ENCODE measurements around the gene MDM2.

The MDM2 gene

GRCh38 chr12:68873316-68873715, 65.3 kb downstream of the MDM2 start:
- no peak for ATAC-seq
- TF ChIP-seq PPARA (CRISPR knock-in tag; IDR thresholded peaks at IDR 0.05; ENCODE audit: borderline replicate concordance) (no peak), ESRRG (CRISPR knock-in tag; IDR thresholded peaks at IDR 0.05) (no peak), ZC3H10 (CRISPR knock-in tag; IDR thresholded peaks at IDR 0.05) (no peak), GLIS3 (CRISPR knock-in tag; IDR thresholded peaks at IDR 0.05) (no peak)

DNA sequence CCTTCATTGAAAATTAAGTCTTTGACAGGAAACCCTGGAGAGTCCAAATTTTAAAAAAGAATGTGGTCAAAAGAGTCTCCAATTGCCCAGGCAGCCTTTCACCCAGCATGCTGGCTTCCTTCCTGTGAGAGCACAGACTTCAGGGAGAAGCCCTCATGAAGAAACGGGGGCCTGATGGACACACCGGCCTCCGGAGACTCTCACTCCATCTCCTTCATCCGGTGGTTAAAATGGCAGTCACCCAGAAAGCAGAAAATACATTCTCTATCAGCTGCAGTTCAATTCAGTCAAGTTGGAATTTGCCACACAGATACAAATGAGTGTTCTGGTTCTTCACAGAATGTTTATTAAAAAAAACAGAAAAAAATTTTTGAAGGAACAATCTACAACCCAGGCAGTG, 68.5 kb downstream of the MDM2 start:
- ATAC-seq: no peak; the same call in 1 of the 3 replicates
- no peak for TF ChIP-seq SNAI2 (CRISPR knock-in tag; IDR thresholded peaks at IDR 0.05)
- no peak for TF ChIP-seq ZNF70 (CRISPR knock-in tag; IDR thresholded peaks at IDR 0.05)
- TF ChIP-seq, protein P1, sequence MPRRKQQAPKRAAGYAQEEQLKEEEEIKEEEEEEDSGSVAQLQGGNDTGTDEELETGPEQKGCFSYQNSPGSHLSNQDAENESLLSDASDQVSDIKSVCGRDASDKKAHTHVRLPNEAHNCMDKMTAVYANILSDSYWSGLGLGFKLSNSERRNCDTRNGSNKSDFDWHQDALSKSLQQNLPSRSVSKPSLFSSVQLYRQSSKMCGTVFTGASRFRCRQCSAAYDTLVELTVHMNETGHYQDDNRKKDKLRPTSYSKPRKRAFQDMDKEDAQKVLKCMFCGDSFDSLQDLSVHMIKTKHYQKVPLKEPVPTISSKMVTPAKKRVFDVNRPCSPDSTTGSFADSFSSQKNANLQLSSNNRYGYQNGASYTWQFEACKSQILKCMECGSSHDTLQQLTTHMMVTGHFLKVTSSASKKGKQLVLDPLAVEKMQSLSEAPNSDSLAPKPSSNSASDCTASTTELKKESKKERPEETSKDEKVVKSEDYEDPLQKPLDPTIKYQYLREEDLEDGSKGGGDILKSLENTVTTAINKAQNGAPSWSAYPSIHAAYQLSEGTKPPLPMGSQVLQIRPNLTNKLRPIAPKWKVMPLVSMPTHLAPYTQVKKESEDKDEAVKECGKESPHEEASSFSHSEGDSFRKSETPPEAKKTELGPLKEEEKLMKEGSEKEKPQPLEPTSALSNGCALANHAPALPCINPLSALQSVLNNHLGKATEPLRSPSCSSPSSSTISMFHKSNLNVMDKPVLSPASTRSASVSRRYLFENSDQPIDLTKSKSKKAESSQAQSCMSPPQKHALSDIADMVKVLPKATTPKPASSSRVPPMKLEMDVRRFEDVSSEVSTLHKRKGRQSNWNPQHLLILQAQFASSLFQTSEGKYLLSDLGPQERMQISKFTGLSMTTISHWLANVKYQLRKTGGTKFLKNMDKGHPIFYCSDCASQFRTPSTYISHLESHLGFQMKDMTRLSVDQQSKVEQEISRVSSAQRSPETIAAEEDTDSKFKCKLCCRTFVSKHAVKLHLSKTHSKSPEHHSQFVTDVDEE (CRISPR knock-in tag; IDR thresholded peaks at IDR 0.05): no peak
- no peak for TF ChIP-seq GLIS3 (CRISPR knock-in tag; IDR thresholded peaks at IDR 0.05)
- TF ChIP-seq PATZ1 (CRISPR knock-in tag; IDR thresholded peaks at IDR 0.05; ENCODE audit: borderline replicate concordance): no peak
- TF ChIP-seq ZC3H10 (CRISPR knock-in tag; IDR thresholded peaks at IDR 0.05): no peak
- TF ChIP-seq ZNF8 (CRISPR knock-in tag; IDR thresholded peaks at IDR 0.05): no peak
- no peak for TF ChIP-seq TOX (CRISPR knock-in tag; IDR thresholded peaks at IDR 0.05; ENCODE audit: borderline replicate concordance)
- TF ChIP-seq CSDC2 (CRISPR knock-in tag; IDR thresholded peaks at IDR 0.05): no peak
- TF ChIP-seq BACH2 (CRISPR knock-in tag; IDR thresholded peaks at IDR 0.05; ENCODE audit: borderline replicate concordance): no peak
- TF ChIP-seq, protein P2, sequence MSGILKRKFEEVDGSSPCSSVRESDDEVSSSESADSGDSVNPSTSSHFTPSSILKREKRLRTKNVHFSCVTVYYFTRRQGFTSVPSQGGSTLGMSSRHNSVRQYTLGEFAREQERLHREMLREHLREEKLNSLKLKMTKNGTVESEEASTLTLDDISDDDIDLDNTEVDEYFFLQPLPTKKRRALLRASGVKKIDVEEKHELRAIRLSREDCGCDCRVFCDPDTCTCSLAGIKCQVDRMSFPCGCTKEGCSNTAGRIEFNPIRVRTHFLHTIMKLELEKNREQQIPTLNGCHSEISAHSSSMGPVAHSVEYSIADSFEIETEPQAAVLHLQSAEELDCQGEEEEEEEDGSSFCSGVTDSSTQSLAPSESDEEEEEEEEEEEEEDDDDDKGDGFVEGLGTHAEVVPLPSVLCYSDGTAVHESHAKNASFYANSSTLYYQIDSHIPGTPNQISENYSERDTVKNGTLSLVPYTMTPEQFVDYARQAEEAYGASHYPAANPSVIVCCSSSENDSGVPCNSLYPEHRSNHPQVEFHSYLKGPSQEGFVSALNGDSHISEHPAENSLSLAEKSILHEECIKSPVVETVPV (CRISPR knock-in tag; IDR thresholded peaks at IDR 0.05): no peak

DNA sequence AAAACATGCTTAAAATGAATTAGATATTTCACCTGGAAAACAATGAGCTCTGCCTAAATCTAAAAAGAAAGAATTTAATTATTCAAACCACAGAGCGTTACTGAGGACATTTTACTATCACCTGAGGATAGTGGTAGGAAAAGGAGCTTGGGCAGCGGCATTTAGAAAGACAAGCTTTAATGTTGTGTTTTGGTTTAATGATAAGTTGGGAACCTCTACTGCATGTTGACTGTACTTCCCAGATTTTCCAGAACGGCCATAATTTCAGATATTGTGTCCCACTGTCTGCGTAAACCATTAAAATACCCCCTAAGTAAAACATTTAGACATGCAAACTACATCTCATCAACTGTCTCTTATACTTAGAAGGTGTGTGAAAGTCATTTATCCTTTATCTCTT, 69.6 kb downstream of the MDM2 start:
- TF ChIP-seq ARNTL (CRISPR knock-in tag; IDR thresholded peaks at IDR 0.05; ENCODE audit: borderline replicate concordance, low read depth): no peak
- no peak for TF ChIP-seq ZNF8 (CRISPR knock-in tag; IDR thresholded peaks at IDR 0.05)
- TF ChIP-seq ZNF70 (CRISPR knock-in tag; IDR thresholded peaks at IDR 0.05): no peak
- no peak for TF ChIP-seq ESRRG (CRISPR knock-in tag; IDR thresholded peaks at IDR 0.05)
- TF ChIP-seq, protein P3, sequence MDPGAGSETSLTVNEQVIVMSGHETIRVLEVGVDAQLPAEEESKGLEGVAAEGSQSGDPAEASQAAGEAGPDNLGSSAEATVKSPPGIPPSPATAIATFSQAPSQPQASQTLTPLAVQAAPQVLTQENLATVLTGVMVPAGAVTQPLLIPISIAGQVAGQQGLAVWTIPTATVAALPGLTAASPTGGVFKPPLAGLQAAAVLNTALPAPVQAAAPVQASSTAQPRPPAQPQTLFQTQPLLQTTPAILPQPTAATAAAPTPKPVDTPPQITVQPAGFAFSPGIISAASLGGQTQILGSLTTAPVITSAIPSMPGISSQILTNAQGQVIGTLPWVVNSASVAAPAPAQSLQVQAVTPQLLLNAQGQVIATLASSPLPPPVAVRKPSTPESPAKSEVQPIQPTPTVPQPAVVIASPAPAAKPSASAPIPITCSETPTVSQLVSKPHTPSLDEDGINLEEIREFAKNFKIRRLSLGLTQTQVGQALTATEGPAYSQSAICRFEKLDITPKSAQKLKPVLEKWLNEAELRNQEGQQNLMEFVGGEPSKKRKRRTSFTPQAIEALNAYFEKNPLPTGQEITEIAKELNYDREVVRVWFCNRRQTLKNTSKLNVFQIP (CRISPR knock-in tag; IDR thresholded peaks at IDR 0.05; ENCODE audit: borderline replicate concordance, low read depth): no peak
- TF ChIP-seq PPARA (CRISPR knock-in tag; IDR thresholded peaks at IDR 0.05; ENCODE audit: borderline replicate concordance): no peak
- TF ChIP-seq ZNF565 (CRISPR knock-in tag; conservative IDR thresholded peaks at IDR 0.05; ENCODE audit: low read depth): no peak
- TF ChIP-seq ZC3H10 (CRISPR knock-in tag; IDR thresholded peaks at IDR 0.05): no peak
- no peak for TF ChIP-seq ISL1 (CRISPR knock-in tag; IDR thresholded peaks at IDR 0.05)
- TF ChIP-seq OSR1 (CRISPR knock-in tag; IDR thresholded peaks at IDR 0.05): no peak
- TF ChIP-seq, protein P2 (CRISPR knock-in tag; IDR thresholded peaks at IDR 0.05): no peak
- no peak for TF ChIP-seq CSDC2 (CRISPR knock-in tag; IDR thresholded peaks at IDR 0.05)
- TF ChIP-seq GLIS3 (CRISPR knock-in tag; IDR thresholded peaks at IDR 0.05): no peak
- no peak for TF ChIP-seq CREB5 (CRISPR knock-in tag; IDR thresholded peaks at IDR 0.05; ENCODE audit: low read depth)
- no peak for TF ChIP-seq SNAI2 (CRISPR knock-in tag; IDR thresholded peaks at IDR 0.05)
- no peak for TF ChIP-seq BACH2 (CRISPR knock-in tag; IDR thresholded peaks at IDR 0.05; ENCODE audit: borderline replicate concordance)
- TF ChIP-seq TOX (CRISPR knock-in tag; IDR thresholded peaks at IDR 0.05; ENCODE audit: borderline replicate concordance): no peak
- TF ChIP-seq TCF4 (CRISPR knock-in tag; IDR thresholded peaks at IDR 0.05; ENCODE audit: borderline replicate concordance): no peak
- TF ChIP-seq RARB (CRISPR knock-in tag; IDR thresholded peaks at IDR 0.05): no peak
- ATAC-seq: no peak
